Measurements from ENCODE around the gene REEP1.

- TF ChIP-seq CTCF (IDR thresholded peaks at IDR 0.05) (no peak), POLR2AphosphoS5 (IDR thresholded peaks at IDR 0.05) (no peak), EP300 (IDR thresholded peaks at IDR 0.05) (no peak), POLR2A (IDR thresholded peaks at IDR 0.05) (no peak)
Measured at GRCh38 chr2:86305915-86306254, 31.5 kb downstream of the REEP1 start.
